Sigmoid colon (tissue), 3 donors: ENCODE results near the gene SEMA6B.

ENCODE experiments used
- CTCF ChIP-seq, 4 experiments: fragments of 450-650 bp in 3 of 4; fragments of 200-600 bp in 1 of 4; IDR thresholded peaks; one replicate each; pipeline ENCODE4 v1.5.1; 2016 to 2019; ENCODE audit warnings: antibody characterized with exemption in 4 of 4, mild to moderate bottlenecking in 3 of 4, moderate library complexity in 2 of 4
- POLR2A ChIP-seq, 2 donors: fragments of 450-650 bp; IDR thresholded peaks; one replicate each; pipeline ENCODE4 v1.6.1; 2016; ENCODE audit warnings: antibody characterized with exemption in 2 of 2, mild to moderate bottlenecking in 2 of 2, moderate library complexity in 2 of 2

- TF ChIP-seq CTCF (IDR thresholded peaks at IDR 0.05), result no peak
- TF ChIP-seq POLR2A (IDR thresholded peaks at IDR 0.05), result no peak
Observed at GRCh38 chr19:4510435-4511255, 48.8 kb downstream of the SEMA6B start.
